Thoracic aorta (tissue), 2 donors: ENCODE results near the gene SLIT3. TPM values are rescaled to one million over a fixed set of nuclear protein-coding genes. Genes with fewer than 3 reads are reported as not detected.

ENCODE experiments used
- ATAC-seq: fragments of 150-250 bp; one replicate; pipeline ENCODE4 v1.8.0; 2017; ENCODE audit warnings: low read depth; ENCODE audit not compliant: insufficient number of reproducible peaks, low FRiP score
- DNase-seq: peaks from one replicate; pipeline ENCODE4 v3.0.0-alpha.2; 2020; ENCODE audit warnings: low spot score
- H3K27ac ChIP-seq, 2 donors: fragments of 200-600 bp; sonication (generic); 1 replicate in 1 of 2; 2 replicates in 1 of 2; pipeline ENCODE4 v1.5.1; 2016; ENCODE audit warnings: mild to moderate bottlenecking in 2 of 2, moderate library complexity in 2 of 2
- H3K27me3 ChIP-seq: fragments of 200-600 bp; sonication (generic); replicated peaks from 2 replicates; pipeline ENCODE4 v1.6.0; 2016; ENCODE audit warnings: mild to moderate bottlenecking; ENCODE audit not compliant: insufficient read depth
- H3K36me3 ChIP-seq: fragments of 200-600 bp; sonication (generic); one replicate; pipeline ENCODE4 v1.5.1; 2016
- H3K4me1 ChIP-seq, 2 donors: fragments of 200-600 bp; sonication (generic); 1 replicate in 1 of 2; 2 replicates in 1 of 2; pipeline versions ENCODE4 v1.5.1 to v1.6.0; 2016; ENCODE audit warnings: low read depth in 2 of 2, mild to moderate bottlenecking in 1 of 2; ENCODE audit not compliant: control insufficient read depth in 1 of 2
- H3K4me3 ChIP-seq: fragments of 200-600 bp; sonication (generic); 2 replicates; pipeline ENCODE4 v1.5.1; 2016; ENCODE audit warnings: mild to moderate bottlenecking
- H3K9me3 ChIP-seq: fragments of 200-600 bp; sonication (generic); 2 replicates; pipeline ENCODE4 v1.5.1; 2016
- total RNA-seq, 2 donors: library from RNA; depleted of rRNA; stranded (reverse); fragments of >200 nt; gene quantifications; one replicate each; pipeline versions ENCODE4 v1.1.0 to v1.2.3, GENCODE V29; 2016
- TF ChIP-seq, protein P1 (sequence below): fragments of 200-600 bp; sonication (generic); IDR thresholded peaks from one replicate; pipeline ENCODE4 v1.5.1; 2019; ENCODE audit warnings: antibody characterized with exemption

Gene SLIT3
- total RNA-seq, 2 donors from 2014 or later: 80.1 to 86.9 TPM

DNA sequence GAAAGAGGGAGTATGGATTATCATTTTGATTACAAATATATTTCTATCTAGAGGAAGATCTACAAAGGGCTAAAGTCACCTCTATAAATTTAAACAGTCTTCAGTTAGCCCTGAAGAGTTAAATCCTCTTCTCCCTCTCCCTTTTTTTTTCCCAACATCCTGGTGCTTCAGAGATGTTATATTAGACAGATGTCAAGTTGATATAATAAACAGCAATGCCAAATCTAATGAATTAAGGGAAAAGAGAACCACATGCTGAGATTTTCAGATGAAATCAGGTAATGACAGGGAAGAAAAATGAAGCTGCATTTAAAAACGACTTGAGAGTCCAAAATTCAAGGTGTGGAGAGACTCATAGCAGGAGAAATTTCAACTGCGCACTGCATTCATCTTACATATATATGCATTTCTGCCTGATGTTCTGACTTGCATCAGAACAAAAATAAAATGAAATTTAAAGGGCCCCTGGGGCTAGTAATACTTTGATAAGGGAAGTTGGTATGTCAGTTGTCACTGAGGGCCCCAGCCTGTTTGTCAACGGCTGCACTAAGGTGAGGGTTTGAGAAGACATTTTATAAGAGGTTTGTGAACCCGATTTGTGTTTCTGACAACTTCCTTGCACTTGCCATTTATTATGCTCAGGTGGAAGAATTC, 382.9 kb downstream of the SLIT3 start:
- DNase-seq (no peak), ATAC-seq (no peak)
- TF ChIP-seq, protein P1, sequence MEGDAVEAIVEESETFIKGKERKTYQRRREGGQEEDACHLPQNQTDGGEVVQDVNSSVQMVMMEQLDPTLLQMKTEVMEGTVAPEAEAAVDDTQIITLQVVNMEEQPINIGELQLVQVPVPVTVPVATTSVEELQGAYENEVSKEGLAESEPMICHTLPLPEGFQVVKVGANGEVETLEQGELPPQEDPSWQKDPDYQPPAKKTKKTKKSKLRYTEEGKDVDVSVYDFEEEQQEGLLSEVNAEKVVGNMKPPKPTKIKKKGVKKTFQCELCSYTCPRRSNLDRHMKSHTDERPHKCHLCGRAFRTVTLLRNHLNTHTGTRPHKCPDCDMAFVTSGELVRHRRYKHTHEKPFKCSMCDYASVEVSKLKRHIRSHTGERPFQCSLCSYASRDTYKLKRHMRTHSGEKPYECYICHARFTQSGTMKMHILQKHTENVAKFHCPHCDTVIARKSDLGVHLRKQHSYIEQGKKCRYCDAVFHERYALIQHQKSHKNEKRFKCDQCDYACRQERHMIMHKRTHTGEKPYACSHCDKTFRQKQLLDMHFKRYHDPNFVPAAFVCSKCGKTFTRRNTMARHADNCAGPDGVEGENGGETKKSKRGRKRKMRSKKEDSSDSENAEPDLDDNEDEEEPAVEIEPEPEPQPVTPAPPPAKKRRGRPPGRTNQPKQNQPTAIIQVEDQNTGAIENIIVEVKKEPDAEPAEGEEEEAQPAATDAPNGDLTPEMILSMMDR: no peak
- no peak overlapping the region for H3K4me3 ChIP-seq
- no peaks in the 10 kb centered on the region for H3K9me3 ChIP-seq
- no peaks in the 10 kb centered on the region for H3K27me3 ChIP-seq
- no peak overlapping the region for H3K27ac ChIP-seq
- no peaks in the 10 kb centered on the region for H3K36me3 ChIP-seq
- H3K4me1 ChIP-seq: no peaks in the 10 kb centered on the region

DNA sequence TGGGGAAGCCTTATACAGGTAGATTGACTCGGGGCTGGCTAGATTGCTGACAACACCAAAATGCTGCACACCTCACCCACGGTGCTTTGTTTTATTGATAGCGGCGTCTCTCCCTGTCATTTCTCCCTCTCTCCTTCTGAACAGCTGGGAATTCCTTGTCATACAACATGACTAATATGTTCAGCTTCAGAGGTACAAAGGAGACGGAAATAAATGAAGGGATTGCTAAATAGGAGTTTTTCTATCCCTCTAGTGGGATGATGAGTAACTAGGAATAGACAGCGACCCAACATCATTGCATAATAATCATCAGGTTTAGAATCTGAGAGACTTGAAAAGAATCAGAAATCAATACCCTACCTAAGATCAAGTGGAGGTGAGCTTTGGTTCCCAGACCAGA, 384.1 kb downstream of the SLIT3 start:
- Histone ChIP-seq H3K4me1 (no peaks in the 10 kb centered on the region), H3K9me3 (no peaks in the 10 kb centered on the region), H3K27ac (no peak overlapping the region), H3K27me3 (no peaks in the 10 kb centered on the region), H3K4me3 (no peak overlapping the region), H3K36me3 (no peaks in the 10 kb centered on the region)
- ATAC-seq (no peak), DNase-seq (no peak)
- TF ChIP-seq, protein P1: no peak

DNA sequence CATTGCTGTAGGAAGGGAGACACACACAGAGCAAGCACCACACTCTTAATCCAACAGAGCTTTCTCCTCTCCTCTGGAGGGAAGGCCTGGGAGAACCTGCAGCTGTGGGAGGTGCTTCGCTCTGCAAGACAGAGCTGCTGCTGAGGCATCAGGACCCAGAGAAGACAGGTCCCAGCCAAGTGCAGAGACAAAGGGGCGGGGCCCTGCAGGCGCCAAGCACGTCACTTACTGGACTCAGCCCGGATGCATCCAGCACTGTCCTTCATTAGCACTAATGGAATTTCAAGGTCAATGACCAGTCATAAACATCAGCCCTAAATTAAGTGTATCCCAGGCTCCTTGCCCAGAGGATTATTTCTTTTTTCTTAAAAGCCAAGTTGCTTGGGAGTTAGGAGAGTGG, 384.7 kb downstream of the SLIT3 start:
- no peak for ATAC-seq
- H3K4me1 ChIP-seq: no peaks in the 10 kb centered on the region
- H3K36me3 ChIP-seq: no peaks in the 10 kb centered on the region
- H3K27ac ChIP-seq: no peak overlapping the region
- H3K4me3 ChIP-seq: no peak overlapping the region
- TF ChIP-seq, protein P1: no peak
- no peaks in the 10 kb centered on the region for H3K9me3 ChIP-seq
- DNase-seq: no peak
- no peaks in the 10 kb centered on the region for H3K27me3 ChIP-seq

DNA sequence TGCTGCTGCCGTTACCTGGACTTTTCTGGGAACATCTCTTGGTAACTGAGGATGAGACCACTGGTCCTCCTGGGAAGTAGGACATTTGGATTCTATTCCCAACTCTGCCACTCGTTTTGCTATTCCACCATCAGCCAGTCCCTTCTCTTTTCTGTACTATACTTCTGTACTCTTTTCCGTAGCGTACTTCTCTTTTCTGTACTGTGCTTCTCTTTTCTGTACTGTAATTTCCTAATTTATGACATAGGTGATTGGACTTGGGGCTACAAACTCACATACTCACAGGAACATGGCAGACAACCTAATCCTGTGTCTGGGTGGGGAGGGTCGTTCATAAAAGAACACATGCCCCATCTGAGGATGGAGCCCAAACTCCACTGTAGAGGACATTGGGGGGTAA, 386.4 kb downstream of the SLIT3 start:
- Histone ChIP-seq H3K36me3 (no peaks in the 10 kb centered on the region), H3K27me3 (no peaks in the 10 kb centered on the region), H3K9me3 (no peaks in the 10 kb centered on the region), H3K4me1 (no peaks in the 10 kb centered on the region), H3K4me3 (no peak overlapping the region), H3K27ac (no peak overlapping the region)
- TF ChIP-seq, protein P1: no peak
- ATAC-seq (no peak), DNase-seq (no peak)

DNA sequence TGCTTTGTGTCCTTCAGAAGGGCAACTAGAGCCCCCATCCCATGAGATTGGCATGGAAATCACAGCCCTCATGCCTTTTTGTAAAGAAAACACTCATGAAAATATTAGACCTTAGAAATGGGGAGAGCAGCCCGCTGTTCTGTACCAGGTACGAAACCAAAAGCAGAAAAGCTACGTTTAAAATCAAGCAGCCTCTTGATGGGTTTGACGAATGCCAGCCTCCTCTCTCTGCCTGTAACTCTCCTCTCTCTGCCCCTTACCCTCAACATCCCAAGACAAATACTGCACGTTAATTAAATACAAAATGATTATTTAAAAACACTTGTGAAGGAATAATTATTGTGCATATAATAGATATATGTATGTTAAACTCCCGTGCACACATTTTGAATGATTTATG, 390.1 kb downstream of the SLIT3 start:
- no peaks in the 10 kb centered on the region for H3K36me3 ChIP-seq
- H3K27ac ChIP-seq: no peak overlapping the region
- H3K9me3 ChIP-seq: no peaks in the 10 kb centered on the region
- no peaks in the 10 kb centered on the region for H3K4me1 ChIP-seq
- no peak for ATAC-seq
- H3K4me3 ChIP-seq: no peak overlapping the region
- DNase-seq: no peak
- TF ChIP-seq, protein P1: no peak
- H3K27me3 ChIP-seq: no peaks in the 10 kb centered on the region
